Left ventricle myocardium superior (tissue), 1 donor: ENCODE results near the gene TPT1. TPM values are rescaled to one million over a fixed set of nuclear protein-coding genes. Genes with fewer than 3 reads are reported as not detected.

Experiments used
- ATAC-seq: fragments of 200-7000 bp; cut with Tn5 transposase; one replicate; pipeline ENCODE4 v1.9.1; 2020; ENCODE audit warnings: mild to moderate bottlenecking, moderate library complexity
- DNase-seq: peaks from one replicate; pipeline ENCODE4 v3.0.0-alpha.2; 2020
- intact Hi-C: fragments of 100-400 bp; cut with micrococcal nuclease; formaldehyde crosslinking; loops from one replicate; pipeline ENCODE4 v1.11.0; 2022
- total RNA-seq: library from RNA; stranded (reverse); fragmentation: NEBNext Ultra II Directional; extraction: Animal tissue kit (Norgen Biotek cat#: 25700); gene quantifications from one replicate; pipeline ENCODE4 v1.2.1, GENCODE V29; 2021
- donor health status: DM: no; HTN: yes; CAD: no; lungs with severe emphysema.

The TPT1 gene
- total RNA-seq, 1 donor from 2014 or later, result 4,849 TPM

DNA sequence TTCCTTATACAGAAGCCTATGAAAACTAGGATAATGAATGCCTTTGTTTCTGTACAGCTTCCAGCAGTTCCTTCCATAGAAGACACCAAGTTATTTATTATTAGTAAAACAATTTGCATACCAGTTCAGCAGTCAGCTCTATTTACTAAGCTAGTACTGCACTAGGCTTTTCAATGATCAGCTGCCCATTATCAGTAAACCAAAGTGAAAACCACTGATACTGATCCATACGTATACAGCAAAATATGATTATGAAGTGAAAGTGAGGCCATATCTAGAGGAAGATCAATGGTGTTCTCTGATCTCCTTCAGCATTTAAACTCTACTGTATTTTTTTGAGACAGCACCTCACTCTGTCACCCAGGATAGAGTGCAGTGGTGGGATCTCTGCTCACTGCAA lies 3.2 kb downstream of the TPT1 start:
- intact Hi-C loops, result no loop called here
- no peak for DNase-seq
- ATAC-seq, result no peak

GRCh38 chr13:45337395-45337794 lies 3.6 kb downstream of the TPT1 start:
- intact Hi-C loops, result no loop called here
- ATAC-seq, result no peak

DNA sequence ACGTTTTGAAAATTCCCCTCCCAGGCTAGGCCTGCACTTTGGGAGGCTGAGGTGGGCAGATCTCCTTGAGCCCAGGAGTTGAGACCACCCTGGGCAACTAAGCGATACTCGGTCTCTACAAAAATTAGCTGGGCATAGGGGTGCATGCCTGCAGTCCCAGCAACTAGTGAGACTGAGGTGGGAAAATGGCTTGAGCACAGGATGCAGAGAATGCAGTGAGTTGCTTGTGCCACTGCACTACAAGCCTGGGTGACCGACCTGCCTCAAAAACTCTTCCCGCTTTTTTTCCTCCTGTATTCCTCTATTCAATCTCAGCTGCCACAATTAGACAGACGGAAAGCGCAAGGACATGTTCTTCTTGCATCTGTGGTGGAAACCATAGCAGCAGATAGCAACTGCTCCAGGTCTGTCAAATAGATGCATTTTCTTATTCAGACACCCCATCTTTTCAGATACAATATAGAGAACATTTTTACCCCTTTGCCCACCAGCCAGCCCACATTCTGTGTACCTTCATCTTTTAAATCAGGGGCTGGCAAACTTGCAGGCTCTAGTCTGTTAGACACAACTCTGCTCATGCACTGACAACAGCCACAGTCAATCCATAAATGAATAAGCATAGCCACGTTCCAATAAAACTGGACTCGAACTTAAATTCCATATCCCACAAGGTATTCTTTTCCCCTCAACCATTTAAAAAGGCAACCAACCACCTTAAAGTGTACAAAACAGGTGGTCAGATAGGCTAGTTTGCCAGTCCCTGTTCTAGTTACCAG lies 4.8 kb downstream of the TPT1 start:
- no peak for DNase-seq
- intact Hi-C loops, result no loop called here
- ATAC-seq, result no peak

More at GRCh38 chr13:45337395-45337794, 3.6 kb downstream of the TPT1 start:
- DNase-seq, result no peak

GRCh38 chr13:45335397-45336024 lies 5.5 kb downstream of the TPT1 start:
- intact Hi-C loops, result no loop called here
- DNase-seq (no peak), ATAC-seq (no peak)

- DNase-seq (no peak), ATAC-seq (no peak)
- intact Hi-C loops, result no loop called here
Observed at GRCh38 chr13:45333977-45334922, 6.7 kb downstream of the TPT1 start.

DNA sequence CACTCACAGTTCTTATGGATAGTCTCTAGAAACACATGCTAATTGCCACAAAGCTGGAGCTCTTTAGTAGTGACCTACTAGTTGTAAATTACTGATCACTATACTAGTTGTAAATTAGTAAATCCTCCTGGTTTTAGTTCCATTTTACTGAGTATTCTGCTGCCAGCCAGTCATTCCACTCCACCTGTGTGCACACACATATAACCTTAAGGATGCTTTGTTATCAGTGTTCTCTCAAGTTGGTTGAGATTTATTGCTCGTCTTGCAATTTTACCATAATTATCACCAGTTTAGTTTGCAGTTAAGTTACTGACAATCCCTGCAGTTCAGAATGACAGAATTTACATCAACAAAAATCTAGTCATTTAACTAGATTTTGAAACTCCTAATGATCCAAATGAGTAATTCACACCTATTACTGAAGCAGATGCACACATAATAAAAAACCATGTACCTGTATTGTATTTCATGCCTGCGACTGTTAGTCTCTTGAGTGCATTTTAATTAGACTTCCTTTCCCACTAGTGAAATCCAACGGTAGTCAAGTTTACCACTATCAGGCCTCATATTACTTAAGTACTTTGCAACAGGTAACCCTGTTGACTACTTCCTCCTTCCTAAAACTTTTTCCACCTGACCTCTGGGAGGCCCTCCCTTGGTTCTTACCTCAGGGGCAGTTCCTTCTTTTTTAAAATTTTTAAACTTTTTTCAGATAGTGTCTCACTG lies 7.6 kb downstream of the TPT1 start:
- DNase-seq (no peak), ATAC-seq (no peak)
- intact Hi-C loops, result no loop called here

- DNase-seq (no peak), ATAC-seq (no peak)
- intact Hi-C loops, result no loop called here
Observed at GRCh38 chr13:45332831-45333219, 8.2 kb downstream of the TPT1 start.

- no peak for DNase-seq
- intact Hi-C loops, result no loop called here
- ATAC-seq, result peak; percentile 2
Observed at GRCh38 chr13:45332036-45332830, 8.8 kb downstream of the TPT1 start.

- no peak for DNase-seq
- ATAC-seq, result no peak
- intact Hi-C loops, result no loop called here
Observed at GRCh38 chr13:45331692-45332035, 9.3 kb downstream of the TPT1 start.

DNA sequence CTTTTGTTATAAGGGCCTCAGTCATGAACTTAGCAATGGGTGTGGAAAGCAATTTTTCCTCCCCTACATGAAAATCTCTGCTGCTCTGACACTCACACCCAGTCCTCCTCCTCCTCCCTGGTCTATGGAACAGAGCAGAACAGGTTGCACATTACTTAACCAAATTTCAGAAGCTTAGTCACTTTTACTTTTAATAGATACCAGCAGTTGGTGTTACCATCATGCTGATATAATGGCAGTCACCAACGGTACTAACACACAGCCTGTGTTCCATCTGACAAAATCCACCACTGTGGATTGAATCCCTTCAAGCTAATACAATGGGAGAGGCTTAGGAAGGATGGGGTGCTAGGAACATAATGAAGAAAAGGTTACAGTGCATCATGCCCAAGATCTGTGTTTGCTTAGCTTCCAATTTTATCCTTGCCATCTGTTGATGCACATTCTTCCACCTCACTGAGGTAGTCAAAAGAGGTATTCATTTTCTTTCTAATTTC lies 9.8 kb downstream of the TPT1 start:
- ATAC-seq (no peak), DNase-seq (no peak)
- intact Hi-C loops, result no loop called here

- DNase-seq (no peak), ATAC-seq (no peak)
- intact Hi-C loops, result no loop called here
Observed at GRCh38 chr13:45328661-45329111, 12.3 kb downstream of the TPT1 start.

DNA sequence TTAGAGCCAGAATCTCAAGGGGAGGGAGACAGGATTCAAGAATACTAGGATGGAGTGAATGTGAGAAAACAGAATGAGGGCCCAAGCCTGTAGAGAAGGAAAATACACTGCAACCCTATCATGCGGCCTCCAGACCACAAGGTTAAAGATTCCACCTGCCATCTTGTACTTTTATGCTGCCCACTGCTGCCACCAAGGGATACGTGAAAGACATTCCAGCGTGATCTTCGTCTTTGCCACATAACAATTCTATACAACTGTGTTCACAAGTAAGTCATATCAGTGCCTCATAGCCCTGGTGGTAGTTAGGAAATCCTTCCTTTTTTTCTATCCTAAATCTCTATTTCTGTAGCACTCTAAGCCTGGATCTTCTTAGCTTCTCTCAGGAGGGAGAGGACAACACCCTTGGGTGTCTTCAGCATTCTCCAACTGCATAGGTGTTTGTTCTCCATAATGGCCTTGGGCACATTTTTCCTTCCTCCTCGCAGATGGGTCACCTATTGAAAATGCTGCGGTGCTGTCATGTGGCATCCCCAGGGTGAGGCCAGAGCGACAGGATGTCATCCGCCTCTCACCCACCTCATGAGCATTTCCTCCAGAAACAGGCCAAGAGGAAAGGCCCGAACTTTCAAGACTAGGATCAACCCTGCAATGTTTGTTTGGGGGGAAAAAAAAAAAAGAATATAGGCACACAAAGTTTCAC lies 13.6 kb downstream of the TPT1 start:
- ATAC-seq (no peak), DNase-seq (no peak)

DNA sequence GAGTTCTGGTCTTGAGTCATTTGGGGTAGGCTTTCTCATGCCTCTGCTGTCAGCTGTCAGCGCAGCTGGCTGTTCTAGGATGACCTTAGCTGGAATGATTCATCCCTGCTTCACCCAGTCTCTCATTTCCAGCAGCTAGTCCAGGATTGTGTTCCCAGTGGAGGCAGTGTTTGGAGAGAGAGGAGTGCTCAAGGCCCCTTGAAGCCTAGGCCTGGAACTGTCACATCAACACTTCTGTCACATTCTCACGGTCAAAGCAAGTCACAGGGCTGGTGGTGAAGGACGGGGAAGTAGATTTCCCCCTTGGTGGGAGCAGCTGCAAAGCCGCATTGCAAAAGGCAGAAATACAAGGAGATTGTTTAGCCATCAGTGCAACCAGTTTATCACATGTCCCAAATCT lies 15.2 kb downstream of the TPT1 start:
- peak; percentile 91 for ATAC-seq
- intact Hi-C loops, result no loop called here
- DNase-seq, result peak; percentile 79

More for the DNA sequence above, 13.6 kb downstream of the TPT1 start:
- intact Hi-C loops, result no loop called here

- DNase-seq, result no peak
- no peak for ATAC-seq
- intact Hi-C loops, result no loop called here
Observed at GRCh38 chr13:45320876-45321629, 19.9 kb downstream of the TPT1 start.

DNA sequence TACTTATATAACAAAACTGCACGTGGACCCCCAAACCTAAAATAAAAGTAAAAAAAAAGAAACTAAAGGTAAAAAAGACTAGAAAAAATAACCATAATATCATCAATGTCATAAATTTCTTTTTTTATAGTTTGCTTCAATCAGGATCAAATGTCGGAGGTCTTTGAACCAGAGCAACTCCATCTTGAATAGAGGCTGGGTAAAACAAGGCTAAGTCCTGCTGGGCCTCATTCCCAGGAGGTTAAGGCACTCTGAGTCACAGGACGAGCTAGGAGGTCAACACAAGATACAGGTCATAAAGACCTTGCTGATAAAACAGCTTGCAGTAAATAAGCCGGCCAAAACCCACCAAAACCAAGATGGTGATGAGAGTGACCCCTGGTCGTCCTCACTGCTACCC lies 24.0 kb downstream of the TPT1 start:
- intact Hi-C loops, result no loop called here
- DNase-seq, result no peak
- no peak for ATAC-seq

DNA sequence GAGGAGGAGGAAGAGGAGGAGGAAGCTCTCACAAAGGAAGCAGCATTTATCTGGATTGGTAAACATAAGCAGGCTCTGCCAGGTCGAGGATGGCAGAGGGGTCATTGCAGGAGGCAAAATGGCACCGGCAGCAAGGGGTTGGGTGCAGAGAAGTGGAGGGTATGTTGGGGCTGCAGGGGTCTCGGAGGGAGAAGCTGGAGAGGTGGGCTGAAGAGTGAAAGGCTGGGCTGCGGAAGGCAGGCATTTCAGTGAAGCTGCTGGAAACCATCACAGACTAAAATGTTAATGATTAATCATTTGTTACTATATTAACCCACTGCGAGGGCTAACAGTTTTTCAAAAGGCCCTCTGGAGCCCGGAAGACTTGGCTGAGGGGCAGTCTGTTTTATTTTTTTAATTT lies 24.6 kb downstream of the TPT1 start:
- ATAC-seq, result no peak
- no peak for DNase-seq
- intact Hi-C loops, result no loop called here

GRCh38 chr13:45315520-45316167 lies 25.3 kb downstream of the TPT1 start:
- DNase-seq, result peak; percentile 70
- intact Hi-C loops, result no loop called here
- ATAC-seq, result peak; percentile 72
